Measurements from ENCODE around the gene SYT14.

Gene SYT14

DNA sequence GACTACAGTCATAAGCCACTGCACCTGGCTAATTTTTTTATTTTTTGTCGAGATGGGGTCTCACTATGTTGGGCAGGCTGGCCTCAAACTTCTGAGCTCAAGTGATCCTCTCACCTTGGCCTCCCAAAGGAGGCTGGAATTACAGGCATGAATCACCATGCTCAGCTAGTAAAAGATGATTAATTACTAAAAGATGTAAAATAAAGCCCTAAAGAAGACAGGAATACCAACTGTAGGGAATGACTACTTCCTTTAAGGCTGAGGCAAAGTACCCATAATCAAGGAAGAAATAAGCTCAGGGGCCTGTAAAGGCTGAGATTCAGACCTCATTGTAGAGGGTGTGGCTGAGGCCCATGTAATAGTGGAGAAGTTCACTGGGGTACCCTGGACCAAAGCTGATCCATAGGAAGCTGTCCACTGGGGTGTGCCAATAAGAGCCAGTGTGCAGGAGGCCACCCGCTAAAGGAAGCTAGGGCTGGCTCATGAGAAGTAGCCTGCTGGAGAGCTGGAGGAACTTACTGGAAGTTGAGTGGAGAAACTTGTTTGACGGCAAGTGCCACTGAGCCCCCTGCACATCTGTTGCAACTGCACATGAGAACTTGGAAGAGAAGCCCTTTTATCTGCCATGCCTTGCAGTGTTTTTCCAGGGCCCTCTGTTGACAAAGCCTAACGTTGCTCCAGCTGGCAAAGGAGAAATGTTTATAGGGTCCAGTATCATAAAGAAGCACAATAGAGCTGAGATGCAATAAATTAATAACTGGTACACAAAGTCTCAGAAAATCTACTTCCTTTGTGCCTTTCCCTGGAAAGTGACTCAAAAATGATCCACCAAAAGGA lies 276.8 kb downstream of the SYT14 start:
- no peak for DNase-seq

DNA sequence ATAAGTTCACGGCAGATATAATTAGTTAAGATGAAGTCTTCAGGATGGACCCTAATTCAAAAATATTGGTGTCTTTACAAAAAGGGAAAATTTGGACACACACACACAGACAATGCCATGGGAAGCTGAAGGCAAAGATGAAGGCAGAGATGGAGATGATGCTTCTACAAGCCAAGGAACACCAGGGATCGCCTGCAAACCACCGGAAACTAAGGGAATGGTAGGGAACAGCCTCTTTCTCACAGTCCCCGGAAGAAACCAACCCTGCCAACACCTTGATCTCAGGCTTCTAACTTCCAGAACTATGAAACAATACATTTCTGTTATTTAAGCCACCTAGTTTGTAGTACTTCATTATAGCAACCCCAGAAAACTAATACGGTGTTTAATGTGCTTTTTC lies 279.5 kb downstream of the SYT14 start:
- no peak for DNase-seq

DNA sequence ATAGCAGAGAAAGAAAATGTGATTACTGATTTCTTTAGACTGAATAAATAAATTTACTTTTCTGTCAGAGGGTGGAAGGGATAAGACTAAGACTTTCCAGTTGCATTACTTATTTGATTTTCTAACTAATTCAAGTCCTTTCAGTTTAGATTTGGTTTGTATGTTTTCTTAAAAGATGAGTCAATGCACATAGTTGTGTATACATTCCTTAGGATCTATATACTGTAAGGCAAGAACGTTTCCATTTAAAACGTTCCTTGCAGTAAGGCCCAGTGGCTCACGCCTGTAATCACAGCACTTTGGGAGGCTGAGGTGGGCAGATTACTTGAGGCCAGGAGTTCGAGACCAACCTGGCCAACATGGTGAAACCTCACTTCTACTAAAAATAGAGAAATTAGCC lies 280.0 kb downstream of the SYT14 start:
- no peak for DNase-seq
